WI38 (cell line): ENCODE results near the gene TMEM80.
"Not testable (repeated sequence)": the region's sequence is repeated elsewhere in the genome, so short reads cannot be mapped to it uniquely, and the experiment has no call there.

Source experiments
- H3K4me3 ChIP-seq: 2 replicates; pipeline ENCODE4 v1.5.1; 2011; ENCODE audit warnings: low read depth, mild to moderate bottlenecking, control low read depth, low read length
- CTCF ChIP-seq: IDR thresholded peaks from 2 replicates; pipeline ENCODE4 v1.5.1; 2012; ENCODE audit warnings: low read depth, mild to moderate bottlenecking, control low read depth, low read length

Gene TMEM80

GRCh38 chr11:695538-696248, at the start of gene TMEM80:
Gene TMEM80, plus strand, starts transcription at chr11:695816. Its CDS starts 12 bp downstream, at chr11:695828.
- TF ChIP-seq CTCF = no peak
- H3K4me3 ChIP-seq = peak within 1 kb of the TSS; percentile 89

- no peak for TF ChIP-seq CTCF
- H3K4me3 ChIP-seq = no peak overlapping the region
Observed at GRCh38 chr11:646214-646613, 49.4 kb upstream of the TMEM80 start.

GRCh38 chr11:647672-648158, 47.9 kb upstream of the TMEM80 start:
- not testable (repeated sequence) for H3K4me3 ChIP-seq

- H3K4me3 ChIP-seq = no peak overlapping the region
- no peak for TF ChIP-seq CTCF
Observed at GRCh38 chr11:650482-650881, 45.1 kb upstream of the TMEM80 start.

- H3K4me3 ChIP-seq = not testable (repeated sequence)
Observed at GRCh38 chr11:653136-653535, 42.5 kb upstream of the TMEM80 start.

- no peak overlapping the region for H3K4me3 ChIP-seq
- no peak for TF ChIP-seq CTCF
Observed at GRCh38 chr11:653837-654236, 41.8 kb upstream of the TMEM80 start.

- H3K4me3 ChIP-seq = not testable (repeated sequence)
Observed at GRCh38 chr11:654444-654843, 41.2 kb upstream of the TMEM80 start.

- TF ChIP-seq CTCF = no peak
- H3K4me3 ChIP-seq = no peak overlapping the region
Observed at GRCh38 chr11:655036-655726, 40.4 kb upstream of the TMEM80 start.

- TF ChIP-seq CTCF = no peak
- H3K4me3 ChIP-seq = no peak overlapping the region
Observed at GRCh38 chr11:656426-656825, 39.2 kb upstream of the TMEM80 start.
